ENCODE measurements around the gene FGF8. TPM values are rescaled to one million over a fixed set of nuclear protein-coding genes. Genes with fewer than 3 reads are reported as not detected.

Gene FGF8
- total RNA-seq, 3 donors from 2014 or later (not counting 1 experiment from before 2014, with no cell fraction given): not detected

GRCh38 chr10:101782811-101783735 lies 7.2 kb upstream of the FGF8 start, which contains the start of gene NPM3:
Gene NPM3 (minus strand): TSS chr10:101783446. CDS start chr10:101783390, 56 bp downstream.
- peak within 1 kb of the TSS; percentile 93 to 96 for H3K27ac Mint-ChIP-seq
- intact Hi-C loops (cut with micrococcal nuclease): loop anchor here (1.0 to 5.0 kb wide), 3 partner anchors 35 to 570 kb away; partner anchors contain the start of gene OGA
- H3K4me1 Mint-ChIP-seq: peaks cover 55 to 58% of the 10 kb centered on the region in 2 donors
- no peak for TF ChIP-seq CTCF (IDR thresholded peaks at IDR 0.05)
- under 1% methylated on average over 53 of the region's 57 CpGs for WGBS (ENCODE audit: insufficient coverage)
- ATAC-seq: peak; percentile 78 to 83 (median 82)
- H3K36me3 Mint-ChIP-seq: peaks cover 12% of the 10 kb centered on the region
- H3K9me3 ChIP-seq (ENCODE audit: control insufficient read depth, insufficient read depth, low read length): no peaks in the 10 kb centered on the region
- H3K4me1 ChIP-seq (ENCODE audit: control insufficient read depth, insufficient read depth, low read length): peaks cover 55% of the 10 kb centered on the region
- peaks cover 9% of the 10 kb centered on the region for H3K27me3 ChIP-seq (ENCODE audit: control insufficient read depth, insufficient read depth, low read length)
- peaks cover 33% of the 10 kb centered on the region for H3K36me3 ChIP-seq (ENCODE audit: control insufficient read depth, insufficient read depth, low read length)
- H3K4me3 Mint-ChIP-seq: peak within 1 kb of the TSS; percentile 100
- H3K4me3 ChIP-seq (ENCODE audit: low read length): peak within 1 kb of the TSS; percentile 77
- DNase-seq: peak; percentile 75 to 86
- H3K27me3 Mint-ChIP-seq (ENCODE audit: low read depth in 2 of 2): peaks cover 7 to 11% of the 10 kb centered on the region in 2 donors
- H3K27ac ChIP-seq (ENCODE audit: low read length): peak within 1 kb of the TSS; percentile 70
- H3K9me3 Mint-ChIP-seq: no peaks in the 10 kb centered on the region

GRCh38 chr10:101781984-101782810 lies 6.3 kb upstream of the FGF8 start:
- Histone ChIP-seq H3K27ac (ENCODE audit: low read length) (no peak overlapping the region), H3K4me1 (ENCODE audit: control insufficient read depth, insufficient read depth, low read length) (peaks cover 55% of the 10 kb centered on the region)
- no peak for DNase-seq

GRCh38 chr10:101781655-101781983 lies 5.7 kb upstream of the FGF8 start:
- peak overlapping the region in 1 of 2 donors; percentile 58 for H3K27ac Mint-ChIP-seq

More at GRCh38 chr10:101781984-101782810, 6.3 kb upstream of the FGF8 start:
- ATAC-seq: no peak
- Mint-ChIP-seq H3K36me3 (peaks cover 12% of the 10 kb centered on the region), H3K9me3 (no peaks in the 10 kb centered on the region), H3K27ac (peak overlapping the region; percentile 93 to 96), H3K27me3 (ENCODE audit: low read depth in 2 of 2) (peaks cover 16 to 20% of the 10 kb centered on the region in 2 donors), H3K4me3 (peak overlapping the region; percentile 100), H3K4me1 (peaks cover 55 to 58% of the 10 kb centered on the region in 2 donors)
- Histone ChIP-seq H3K27me3 (ENCODE audit: control insufficient read depth, insufficient read depth, low read length) (peaks cover 16% of the 10 kb centered on the region), H3K9me3 (ENCODE audit: control insufficient read depth, insufficient read depth, low read length) (no peaks in the 10 kb centered on the region), H3K36me3 (ENCODE audit: control insufficient read depth, insufficient read depth, low read length) (peaks cover 26% of the 10 kb centered on the region), H3K4me3 (ENCODE audit: low read length) (peak overlapping the region; percentile 77)
- intact Hi-C loops (cut with micrococcal nuclease): loop anchor here (2.0 to 5.0 kb wide), 3 partner anchors 179 to 569 kb away; no protein-coding TSS in a partner anchor
- no peak for TF ChIP-seq CTCF (IDR thresholded peaks at IDR 0.05)
- 61% methylated on average over 11 of the region's 17 CpGs for WGBS (ENCODE audit: insufficient coverage)

More at GRCh38 chr10:101781655-101781983, 5.7 kb upstream of the FGF8 start:
- ATAC-seq (no peak), DNase-seq (no peak)
- H3K4me3 ChIP-seq (ENCODE audit: low read length): no peak overlapping the region
- no peaks in the 10 kb centered on the region for H3K9me3 ChIP-seq (ENCODE audit: control insufficient read depth, insufficient read depth, low read length)
- peaks cover 21% of the 10 kb centered on the region for H3K36me3 ChIP-seq (ENCODE audit: control insufficient read depth, insufficient read depth, low read length)
- no peaks in the 10 kb centered on the region for H3K9me3 Mint-ChIP-seq
- no peak overlapping the region for H3K27ac ChIP-seq (ENCODE audit: low read length)
- no peak for TF ChIP-seq CTCF (IDR thresholded peaks at IDR 0.05)
- H3K4me3 Mint-ChIP-seq: peak overlapping the region; percentile 71
- H3K27me3 ChIP-seq (ENCODE audit: control insufficient read depth, insufficient read depth, low read length): peaks cover 22% of the 10 kb centered on the region
- H3K4me1 ChIP-seq (ENCODE audit: control insufficient read depth, insufficient read depth, low read length): peaks cover 55% of the 10 kb centered on the region
- 81% methylated on average over 7 of the region's 7 CpGs for WGBS (ENCODE audit: insufficient coverage)
- intact Hi-C loops (cut with micrococcal nuclease): loop anchor here (2.0 to 5.0 kb wide), 2 partner anchors 179 to 291 kb away; no protein-coding TSS in a partner anchor
- H3K36me3 Mint-ChIP-seq: peaks cover 12% of the 10 kb centered on the region
- peaks cover 22 to 25% of the 10 kb centered on the region in 2 donors for H3K27me3 Mint-ChIP-seq (ENCODE audit: low read depth in 2 of 2)
- H3K4me1 Mint-ChIP-seq: peaks cover 55 to 62% of the 10 kb centered on the region in 2 donors

All from natural killer cell (primary cell).